ENCODE measurements around the gene ATP9A. TPM values are rescaled to one million over a fixed set of nuclear protein-coding genes. Genes with fewer than 3 reads are reported as not detected.
"Not testable (repeated sequence)": the region's sequence is repeated elsewhere in the genome, so short reads cannot be mapped to it uniquely, and the experiment has no call there.

Gene ATP9A
- total RNA-seq, 1 donor from 2014 or later = 35.8 TPM

DNA sequence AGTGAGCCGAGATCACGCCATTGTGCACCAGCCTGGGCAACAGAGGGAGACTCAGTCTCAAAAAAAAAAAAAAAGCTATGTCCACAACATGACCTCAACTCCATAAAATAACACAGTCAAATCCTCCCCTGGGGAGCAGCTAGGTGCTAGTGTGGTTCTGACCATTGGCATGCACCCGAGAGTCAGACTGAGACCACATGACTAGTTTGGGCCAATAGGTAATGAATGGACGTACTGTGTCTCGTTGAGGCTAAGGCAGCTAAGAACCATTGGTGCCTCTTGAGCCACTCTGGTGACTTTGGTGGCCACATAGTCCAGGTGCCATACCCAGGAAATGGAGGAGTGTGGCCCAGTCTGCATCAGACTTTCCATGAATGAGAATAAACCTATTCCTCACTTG is 40.3 kb downstream of the ATP9A start:
- H3K9me3 ChIP-seq = no peaks in the 10 kb centered on the region
- no peaks in the 10 kb centered on the region for H3K27me3 ChIP-seq
- H3K4me3 ChIP-seq = no peak overlapping the region
- no peak for DNase-seq (ENCODE audit: extremely low spot score in 2 of 2)
- H3K36me3 ChIP-seq = no peaks in the 10 kb centered on the region
- H3K27ac ChIP-seq = no peak overlapping the region
- TF ChIP-seq POLR2A (IDR thresholded peaks at IDR 0.05) = no peak
- no peak for TF ChIP-seq POLR2AphosphoS5 (IDR thresholded peaks at IDR 0.05; ENCODE audit: insufficient read depth in 1 of 2, low read depth in 1 of 2)
- TF ChIP-seq, protein P1, sequence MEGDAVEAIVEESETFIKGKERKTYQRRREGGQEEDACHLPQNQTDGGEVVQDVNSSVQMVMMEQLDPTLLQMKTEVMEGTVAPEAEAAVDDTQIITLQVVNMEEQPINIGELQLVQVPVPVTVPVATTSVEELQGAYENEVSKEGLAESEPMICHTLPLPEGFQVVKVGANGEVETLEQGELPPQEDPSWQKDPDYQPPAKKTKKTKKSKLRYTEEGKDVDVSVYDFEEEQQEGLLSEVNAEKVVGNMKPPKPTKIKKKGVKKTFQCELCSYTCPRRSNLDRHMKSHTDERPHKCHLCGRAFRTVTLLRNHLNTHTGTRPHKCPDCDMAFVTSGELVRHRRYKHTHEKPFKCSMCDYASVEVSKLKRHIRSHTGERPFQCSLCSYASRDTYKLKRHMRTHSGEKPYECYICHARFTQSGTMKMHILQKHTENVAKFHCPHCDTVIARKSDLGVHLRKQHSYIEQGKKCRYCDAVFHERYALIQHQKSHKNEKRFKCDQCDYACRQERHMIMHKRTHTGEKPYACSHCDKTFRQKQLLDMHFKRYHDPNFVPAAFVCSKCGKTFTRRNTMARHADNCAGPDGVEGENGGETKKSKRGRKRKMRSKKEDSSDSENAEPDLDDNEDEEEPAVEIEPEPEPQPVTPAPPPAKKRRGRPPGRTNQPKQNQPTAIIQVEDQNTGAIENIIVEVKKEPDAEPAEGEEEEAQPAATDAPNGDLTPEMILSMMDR (IDR thresholded peaks at IDR 0.05) = no peak
- intact Hi-C loops (cut with DNase I) = no loop called here
- peaks cover 10% of the 10 kb centered on the region for H3K4me1 ChIP-seq

GRCh38 chr20:51725584-51726176 is 42.5 kb downstream of the ATP9A start:
- TF ChIP-seq POLR2AphosphoS5 (IDR thresholded peaks at IDR 0.05; ENCODE audit: insufficient read depth in 1 of 2, low read depth in 1 of 2) = no peak
- TF ChIP-seq, protein P1 (IDR thresholded peaks at IDR 0.05) = no peak
- no peak for TF ChIP-seq POLR2A (IDR thresholded peaks at IDR 0.05)
- Histone ChIP-seq H3K27ac (no peak overlapping the region), H3K9me3 (no peaks in the 10 kb centered on the region), H3K4me1 (no peaks in the 10 kb centered on the region), H3K36me3 (no peaks in the 10 kb centered on the region), H3K4me3 (no peak overlapping the region), H3K27me3 (no peaks in the 10 kb centered on the region)
- no peak for DNase-seq (ENCODE audit: extremely low spot score in 2 of 2)
- intact Hi-C loops (cut with DNase I) = no loop called here

DNA sequence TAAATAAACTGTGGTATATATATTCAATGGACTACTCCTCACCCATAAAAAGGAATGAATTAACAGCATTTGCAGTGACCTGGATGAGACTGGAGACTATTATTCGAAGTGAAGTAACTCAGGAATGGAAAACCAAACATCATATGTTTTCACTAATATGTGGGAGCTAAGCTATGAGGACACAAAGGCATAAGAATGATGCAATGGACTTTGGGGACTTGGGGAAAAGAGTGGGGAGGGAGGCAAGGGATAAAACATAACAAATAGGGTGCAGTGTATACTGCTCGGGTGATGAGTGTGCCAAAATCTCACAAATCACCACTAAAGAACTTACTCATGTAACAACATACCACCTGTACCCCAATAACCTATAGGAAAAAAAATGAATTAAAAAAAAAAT is 45.2 kb downstream of the ATP9A start:
- DNase-seq (ENCODE audit: extremely low spot score in 2 of 2); H3K9me3 ChIP-seq; intact Hi-C loops (cut with DNase I); H3K27ac ChIP-seq; H3K4me1 ChIP-seq; H3K4me3 ChIP-seq; H3K36me3 ChIP-seq; H3K27me3 ChIP-seq: not testable (repeated sequence)

DNA sequence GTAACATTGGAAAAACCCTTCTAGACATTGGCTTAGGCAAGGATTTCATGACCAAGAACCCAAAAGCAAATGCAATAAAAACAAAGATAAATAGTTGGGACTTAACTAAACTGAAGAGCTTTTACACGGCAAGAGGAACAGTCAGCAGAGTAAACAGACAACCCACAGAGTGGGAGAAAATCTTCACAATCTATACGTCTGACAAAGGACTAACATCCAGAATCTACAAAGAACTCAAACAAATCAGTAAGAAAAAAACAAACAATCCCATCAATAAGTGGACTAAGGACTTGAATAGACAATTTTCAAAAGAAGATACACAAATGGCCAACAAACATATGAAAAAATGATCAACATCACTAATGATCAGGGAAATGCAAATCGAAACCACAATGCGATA is 45.9 kb downstream of the ATP9A start:
- DNase-seq (ENCODE audit: extremely low spot score in 2 of 2); H3K4me1 ChIP-seq; H3K27ac ChIP-seq; H3K9me3 ChIP-seq; intact Hi-C loops (cut with DNase I); H3K27me3 ChIP-seq; H3K36me3 ChIP-seq; H3K4me3 ChIP-seq: not testable (repeated sequence)

- H3K4me3 ChIP-seq = no peak overlapping the region
- no peaks in the 10 kb centered on the region for H3K36me3 ChIP-seq
- no peak for DNase-seq (ENCODE audit: extremely low spot score in 2 of 2)
- TF ChIP-seq POLR2AphosphoS5 (IDR thresholded peaks at IDR 0.05; ENCODE audit: insufficient read depth in 1 of 2, low read depth in 1 of 2) (no peak), POLR2A (IDR thresholded peaks at IDR 0.05) (no peak)
- TF ChIP-seq, protein P1 (IDR thresholded peaks at IDR 0.05) = no peak
- H3K27ac ChIP-seq = no peak overlapping the region
- H3K9me3 ChIP-seq = no peaks in the 10 kb centered on the region
- H3K27me3 ChIP-seq = no peaks in the 10 kb centered on the region
- no peaks in the 10 kb centered on the region for H3K4me1 ChIP-seq
- intact Hi-C loops (cut with DNase I) = no loop called here
Measured at GRCh38 chr20:51720854-51721253, 47.3 kb downstream of the ATP9A start.

DNA sequence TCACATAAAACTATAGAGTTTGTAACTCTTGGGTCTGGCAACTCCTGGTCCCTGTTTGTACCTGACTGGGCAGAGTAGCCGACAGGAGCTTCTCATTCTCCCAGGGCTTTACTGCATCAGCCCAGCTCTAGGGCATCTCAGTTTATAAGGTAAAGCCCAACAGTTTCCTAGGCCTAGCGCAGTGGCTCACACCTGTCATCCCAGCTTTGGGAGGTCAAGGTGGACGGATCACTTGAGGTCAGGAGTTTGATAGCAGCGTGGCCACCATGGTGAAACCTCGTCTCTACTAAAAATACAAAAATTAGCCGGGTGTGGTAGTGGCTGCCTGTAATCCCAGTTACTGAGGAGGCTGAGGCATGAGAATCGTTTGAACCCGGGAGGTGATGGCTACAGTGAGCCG is 47.8 kb downstream of the ATP9A start:
- no peak for DNase-seq (ENCODE audit: extremely low spot score in 2 of 2)
- Histone ChIP-seq H3K9me3 (no peaks in the 10 kb centered on the region), H3K27me3 (no peaks in the 10 kb centered on the region), H3K36me3 (no peaks in the 10 kb centered on the region), H3K4me1 (no peaks in the 10 kb centered on the region), H3K4me3 (no peak overlapping the region), H3K27ac (no peak overlapping the region)
- intact Hi-C loops (cut with DNase I) = no loop called here
- TF ChIP-seq POLR2AphosphoS5 (IDR thresholded peaks at IDR 0.05; ENCODE audit: insufficient read depth in 1 of 2, low read depth in 1 of 2) (no peak), POLR2A (IDR thresholded peaks at IDR 0.05) (no peak)
- TF ChIP-seq, protein P1 (IDR thresholded peaks at IDR 0.05) = no peak
